Raji (cell line): ENCODE data around the gene JAKMIP1.

Experiments used
- POLR2A ChIP-seq: IDR thresholded peaks from 2 replicates; pipeline ENCODE4 v1.6.1; 2011; ENCODE audit warnings: low read depth, low read length, control low read depth; ENCODE audit not compliant: insufficient read depth

Gene JAKMIP1

DNA sequence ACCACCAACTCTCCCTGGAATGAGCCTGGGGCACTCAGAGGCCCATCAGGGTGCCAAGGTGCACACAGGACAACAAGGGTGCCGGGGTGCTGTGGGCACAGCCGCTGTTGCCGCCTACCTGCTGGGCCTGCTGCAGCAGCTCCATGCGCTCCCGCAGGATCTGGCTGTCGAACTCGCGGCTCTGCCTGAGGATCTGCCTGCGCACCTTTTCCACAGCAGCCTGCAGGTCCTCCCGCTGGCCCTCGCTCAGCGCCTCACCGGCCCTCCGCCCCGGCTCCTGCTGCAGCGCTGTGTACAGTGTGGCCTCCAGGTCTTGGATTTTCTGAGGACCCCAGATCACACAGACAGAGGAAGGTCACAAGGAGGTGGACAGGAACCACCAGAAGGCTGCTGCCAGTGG is 164.6 kb downstream of the JAKMIP1 start:
- no peak for TF ChIP-seq POLR2A

DNA sequence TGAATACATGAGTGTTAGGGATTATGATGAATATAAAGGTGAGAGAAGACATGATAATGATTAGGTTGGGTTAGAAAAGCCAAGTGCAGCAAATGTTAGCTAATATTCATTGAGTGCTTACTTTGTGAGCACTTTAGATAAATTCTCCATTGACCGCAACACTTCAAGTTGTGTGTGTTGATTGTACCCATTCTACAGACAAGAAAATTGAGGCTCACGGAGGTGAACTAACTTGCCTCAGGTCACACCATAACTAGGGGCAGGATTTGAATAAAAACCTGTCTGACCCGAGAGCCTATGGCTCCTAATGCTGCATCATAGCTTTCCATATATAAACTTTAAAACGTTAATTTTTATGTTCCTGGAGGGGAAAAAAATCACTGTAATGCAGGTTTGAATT is 167.0 kb downstream of the JAKMIP1 start:
- no peak for TF ChIP-seq POLR2A

- no peak for TF ChIP-seq POLR2A
Measured at GRCh38 chr4:6032249-6033244, 167.8 kb downstream of the JAKMIP1 start.

DNA sequence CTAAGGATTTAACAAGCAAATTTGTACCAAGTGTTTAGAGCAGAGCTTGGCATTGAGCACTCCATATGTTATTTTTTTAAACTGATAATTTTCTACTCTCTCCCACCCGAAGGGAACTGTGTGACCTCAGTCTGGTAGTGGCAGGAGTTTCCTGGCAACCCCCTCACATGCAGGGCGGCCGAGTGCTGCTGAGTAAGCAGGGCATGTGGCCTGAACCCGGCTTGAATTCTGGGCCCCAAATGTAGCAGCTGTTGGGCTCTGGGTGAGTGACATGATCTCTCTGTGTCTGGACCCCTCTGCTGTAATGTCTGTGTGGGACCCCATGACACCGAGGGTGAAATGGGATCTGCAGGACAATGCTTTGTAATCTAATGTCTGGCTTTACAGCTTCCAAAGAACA is 168.5 kb downstream of the JAKMIP1 start:
- TF ChIP-seq POLR2A = no peak

DNA sequence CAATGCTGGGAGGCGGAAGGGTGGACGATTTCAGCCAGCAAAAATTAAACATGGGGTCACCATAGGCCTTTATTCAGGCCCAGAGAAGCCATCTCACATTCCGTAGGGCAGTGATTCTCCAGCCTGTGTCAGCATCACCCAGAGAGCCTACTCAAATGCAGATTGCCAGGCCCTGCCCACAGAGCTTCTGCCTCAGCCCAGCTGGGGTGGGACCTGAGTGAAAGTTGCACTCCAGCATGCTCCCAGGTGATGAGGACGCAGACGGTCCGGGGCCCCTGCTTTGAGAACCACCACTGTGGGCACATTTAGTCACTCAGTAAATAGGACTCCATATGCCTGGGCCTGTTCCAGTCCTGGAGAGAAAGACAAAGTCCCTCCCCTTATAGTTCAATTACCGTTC is 169.7 kb downstream of the JAKMIP1 start:
- no peak for TF ChIP-seq POLR2A

GRCh38 chr4:6029254-6029653 is 171.1 kb downstream of the JAKMIP1 start:
- TF ChIP-seq POLR2A = no peak

DNA sequence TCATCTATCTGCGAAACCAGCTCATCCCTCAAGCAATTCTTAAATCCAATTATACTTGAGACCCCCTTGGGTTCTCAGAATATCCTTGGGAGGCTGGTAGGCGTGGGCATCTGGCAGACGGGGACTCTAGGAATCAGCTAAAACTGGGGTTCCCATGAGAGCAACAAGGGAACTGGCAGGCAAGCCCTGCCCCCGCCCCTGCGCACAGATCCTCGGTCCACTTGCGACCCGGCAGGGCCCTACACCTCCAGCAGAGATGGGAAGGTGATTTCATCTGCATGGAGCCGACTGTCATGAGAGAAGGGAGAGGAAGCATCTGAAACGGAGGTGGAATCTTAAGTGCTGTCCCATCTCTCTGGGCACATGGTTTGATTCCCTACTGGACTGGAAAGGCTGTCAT is 172.2 kb downstream of the JAKMIP1 start:
- no peak for TF ChIP-seq POLR2A

DNA sequence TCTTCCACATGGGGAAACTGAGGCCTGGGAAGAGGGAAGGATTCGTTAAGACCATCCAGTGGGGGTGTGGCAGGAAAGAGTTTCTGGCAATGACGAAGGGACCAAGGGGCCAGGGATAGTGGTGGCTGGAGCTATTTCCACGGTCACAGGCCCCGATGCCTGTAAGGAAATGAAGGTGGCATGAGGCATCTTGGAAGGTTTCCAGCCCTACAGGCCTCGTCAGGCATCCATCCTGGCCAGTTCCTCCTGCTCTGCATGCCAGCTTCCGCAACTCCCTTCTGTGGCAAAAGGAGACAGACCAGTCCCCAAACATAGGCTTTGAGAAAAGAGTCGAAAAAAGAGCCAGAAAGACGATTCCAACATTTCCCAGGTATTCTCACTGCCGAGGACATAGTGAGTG is 173.0 kb downstream of the JAKMIP1 start:
- no peak for TF ChIP-seq POLR2A

DNA sequence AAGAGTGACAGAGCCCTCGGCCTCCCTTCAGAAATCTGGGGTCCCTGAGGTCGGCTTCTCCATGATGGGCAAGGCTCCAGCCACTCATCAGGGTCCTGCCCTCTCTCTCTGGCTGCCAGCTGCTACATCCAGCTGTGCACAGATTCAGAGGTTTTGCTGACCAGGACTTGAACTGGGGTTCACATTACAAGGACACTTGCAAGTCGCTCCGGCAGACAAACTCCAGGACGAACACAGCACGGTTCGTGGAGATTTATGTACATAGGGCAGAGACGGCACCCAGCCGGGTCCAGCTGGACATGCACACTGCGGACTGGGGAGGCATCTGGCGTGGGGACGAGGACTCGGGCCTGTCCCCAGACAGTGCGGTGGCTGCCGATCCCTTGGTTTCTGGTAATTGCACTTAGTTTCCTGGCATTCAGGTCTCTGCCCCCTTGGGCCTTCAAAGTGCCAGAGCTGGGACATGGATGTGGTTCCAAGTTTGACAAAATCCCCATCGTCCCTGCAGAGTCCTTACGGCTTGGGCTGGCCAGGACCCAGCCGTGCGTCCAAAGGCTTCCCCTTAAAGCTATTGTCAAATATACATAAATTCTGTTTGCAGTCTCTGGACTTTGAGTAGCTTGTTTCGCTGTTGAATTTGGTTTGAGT is 175.9 kb downstream of the JAKMIP1 start:
- TF ChIP-seq POLR2A = no peak

- no peak for TF ChIP-seq POLR2A
Measured at GRCh38 chr4:6023731-6024130, 176.6 kb downstream of the JAKMIP1 start.

DNA sequence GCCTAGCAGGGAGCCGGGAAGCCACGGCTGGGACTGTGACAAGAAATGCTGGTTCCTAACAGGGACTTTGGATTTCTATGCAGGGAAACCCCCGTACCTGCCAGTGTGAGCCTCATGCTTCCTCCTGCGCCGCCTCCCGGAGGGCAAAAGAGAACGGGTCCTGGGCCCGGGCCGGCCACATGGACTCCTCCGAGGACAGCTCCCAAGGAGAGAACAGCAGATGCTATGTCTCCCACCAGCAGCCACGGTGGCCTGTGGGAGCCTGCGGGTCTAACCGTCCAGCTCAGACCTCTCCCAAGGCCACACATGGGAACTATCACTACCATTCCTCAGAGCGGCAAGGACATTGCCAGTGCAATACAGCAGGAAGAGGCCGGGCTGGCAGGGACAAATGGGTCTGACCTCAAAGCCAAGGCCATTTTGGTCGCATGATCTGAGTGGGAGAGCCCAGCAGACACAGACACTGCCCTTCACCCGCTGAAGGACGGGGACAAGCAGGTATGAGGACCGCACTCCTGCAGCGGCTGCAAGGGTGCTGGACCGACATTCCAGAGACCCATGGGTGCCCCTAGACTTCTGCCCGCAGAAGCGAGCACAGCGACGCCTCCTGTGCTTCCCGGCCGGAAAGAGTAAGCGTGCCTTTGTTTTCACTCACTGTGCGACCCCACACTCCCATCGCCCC is 177.6 kb downstream of the JAKMIP1 start:
- TF ChIP-seq POLR2A = no peak

GRCh38 chr4:6021831-6022606 is 178.3 kb downstream of the JAKMIP1 start:
- TF ChIP-seq POLR2A = no peak

DNA sequence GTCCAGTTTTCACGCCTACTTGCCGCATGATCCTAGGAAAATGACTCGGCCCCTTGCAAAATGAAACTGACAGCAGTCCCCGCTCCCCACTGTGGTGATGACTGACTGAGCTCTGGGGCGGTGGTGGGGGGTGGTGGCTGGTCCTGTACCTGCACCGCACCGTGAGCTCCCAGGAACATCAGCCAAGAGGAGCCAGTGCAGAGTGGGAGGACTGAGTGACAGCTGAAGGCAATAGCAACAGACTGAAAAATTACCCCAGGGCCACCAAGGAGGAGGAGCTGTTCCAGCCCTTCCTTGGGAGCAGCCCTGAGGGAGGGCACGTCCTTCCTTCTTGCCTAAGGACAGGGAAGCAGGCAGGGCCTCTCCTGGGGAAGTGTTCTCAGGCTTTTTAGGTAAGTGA is 179.7 kb downstream of the JAKMIP1 start:
- TF ChIP-seq POLR2A = no peak

- no peak for TF ChIP-seq POLR2A
Measured at GRCh38 chr4:6019316-6020263, 180.8 kb downstream of the JAKMIP1 start.

DNA sequence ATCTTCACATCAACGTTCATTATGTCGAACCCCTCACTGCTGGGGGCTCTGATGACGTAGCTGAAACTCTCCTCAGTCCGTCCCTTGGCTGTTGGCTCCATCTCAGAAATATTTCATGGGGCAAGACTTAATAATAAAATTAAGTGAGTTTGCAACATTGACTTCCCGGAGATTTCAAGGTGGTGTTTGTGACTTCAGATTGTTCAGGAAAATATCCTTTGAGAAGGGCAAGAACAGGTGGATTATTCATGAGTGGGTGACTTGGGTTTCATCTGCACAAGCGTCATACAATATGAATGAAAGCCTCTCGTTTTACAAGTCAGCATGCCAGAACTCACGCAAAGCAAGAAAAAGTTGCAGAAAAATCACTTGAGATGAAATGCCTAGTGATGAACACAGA is 182.0 kb downstream of the JAKMIP1 start, which contains the start of gene C4orf50:
Gene C4orf50, minus strand, starts transcription at position 101 of the 400 bp plus-strand sequence.
- TF ChIP-seq POLR2A = no peak
